ENCODE measurements around the gene AP1G2. TPM values are rescaled to one million over a fixed set of nuclear protein-coding genes. Genes with fewer than 3 reads are reported as not detected.

The AP1G2 gene
- polyA plus RNA-seq, 1 donor, result 166 TPM

DNA sequence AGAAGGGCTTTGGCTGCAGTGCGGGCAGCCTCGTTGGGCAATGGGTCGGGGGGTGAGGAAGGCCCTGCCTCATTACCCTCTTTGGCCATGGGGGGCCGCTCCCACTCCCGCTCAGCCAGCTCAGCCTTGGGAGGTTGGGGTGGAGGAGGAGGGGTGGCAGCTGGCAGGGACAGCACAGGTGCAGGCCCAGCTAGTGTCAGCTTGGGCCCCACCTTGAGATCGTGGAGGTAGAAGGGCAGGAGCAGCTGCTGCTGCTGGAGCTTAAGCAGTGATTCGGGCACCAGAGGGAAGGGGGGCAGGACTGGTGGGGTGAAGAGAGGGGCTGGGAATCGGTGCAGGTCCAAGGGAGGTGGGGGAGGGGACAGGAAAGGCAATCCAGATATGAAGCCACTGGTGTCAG lies 42.0 kb downstream of the AP1G2 start:
- no peaks in the 10 kb centered on the region for H3K9me3 ChIP-seq (ENCODE audit: control insufficient read depth, low read depth, low read length)
- H3K27me3 ChIP-seq (ENCODE audit: control insufficient read depth, insufficient read depth, low read length), result no peaks in the 10 kb centered on the region
- no peaks in the 10 kb centered on the region for H3K36me3 ChIP-seq (ENCODE audit: control insufficient read depth, insufficient read depth, low read length)
- no CpG with 5 or more reads among the region's 8 CpGs for WGBS (ENCODE audit: insufficient coverage, low lambda C conversion rate)
- DNase-seq, result no peak
- H3K4me1 ChIP-seq (ENCODE audit: control insufficient read depth, insufficient read depth, low read length), result no peaks in the 10 kb centered on the region
- H3K27ac ChIP-seq (ENCODE audit: low read length), result no peak overlapping the region
- H3K4me3 ChIP-seq (ENCODE audit: low read length), result no peak overlapping the region

DNA sequence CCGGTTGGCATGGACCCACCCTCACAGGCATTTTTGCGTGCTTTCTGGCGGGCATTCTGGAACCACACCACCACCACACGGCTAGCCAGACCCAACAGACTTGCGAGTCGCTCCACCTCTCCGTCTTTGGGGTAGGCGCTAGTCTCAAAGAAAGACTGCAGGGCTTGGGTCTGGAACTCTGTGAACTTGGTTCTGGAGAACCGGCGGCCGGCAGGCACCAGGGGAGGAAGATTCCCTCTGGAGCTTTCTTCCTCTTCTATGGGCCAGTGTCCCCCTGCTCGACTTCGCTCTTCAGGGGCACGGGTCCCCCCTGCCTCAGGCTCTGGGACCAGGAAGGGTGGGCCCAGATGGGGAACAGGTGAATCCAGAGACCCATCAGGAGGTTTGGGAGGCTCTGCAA lies 42.6 kb downstream of the AP1G2 start:
- Histone ChIP-seq H3K27me3 (ENCODE audit: control insufficient read depth, insufficient read depth, low read length) (no peaks in the 10 kb centered on the region), H3K27ac (ENCODE audit: low read length) (no peak overlapping the region), H3K4me3 (ENCODE audit: low read length) (no peak overlapping the region), H3K36me3 (ENCODE audit: control insufficient read depth, insufficient read depth, low read length) (no peaks in the 10 kb centered on the region), H3K4me1 (ENCODE audit: control insufficient read depth, insufficient read depth, low read length) (no peaks in the 10 kb centered on the region), H3K9me3 (ENCODE audit: control insufficient read depth, low read depth, low read length) (no peaks in the 10 kb centered on the region)
- DNase-seq, result no peak
- no CpG with 5 or more reads among the region's 14 CpGs for WGBS (ENCODE audit: insufficient coverage, low lambda C conversion rate)

DNA sequence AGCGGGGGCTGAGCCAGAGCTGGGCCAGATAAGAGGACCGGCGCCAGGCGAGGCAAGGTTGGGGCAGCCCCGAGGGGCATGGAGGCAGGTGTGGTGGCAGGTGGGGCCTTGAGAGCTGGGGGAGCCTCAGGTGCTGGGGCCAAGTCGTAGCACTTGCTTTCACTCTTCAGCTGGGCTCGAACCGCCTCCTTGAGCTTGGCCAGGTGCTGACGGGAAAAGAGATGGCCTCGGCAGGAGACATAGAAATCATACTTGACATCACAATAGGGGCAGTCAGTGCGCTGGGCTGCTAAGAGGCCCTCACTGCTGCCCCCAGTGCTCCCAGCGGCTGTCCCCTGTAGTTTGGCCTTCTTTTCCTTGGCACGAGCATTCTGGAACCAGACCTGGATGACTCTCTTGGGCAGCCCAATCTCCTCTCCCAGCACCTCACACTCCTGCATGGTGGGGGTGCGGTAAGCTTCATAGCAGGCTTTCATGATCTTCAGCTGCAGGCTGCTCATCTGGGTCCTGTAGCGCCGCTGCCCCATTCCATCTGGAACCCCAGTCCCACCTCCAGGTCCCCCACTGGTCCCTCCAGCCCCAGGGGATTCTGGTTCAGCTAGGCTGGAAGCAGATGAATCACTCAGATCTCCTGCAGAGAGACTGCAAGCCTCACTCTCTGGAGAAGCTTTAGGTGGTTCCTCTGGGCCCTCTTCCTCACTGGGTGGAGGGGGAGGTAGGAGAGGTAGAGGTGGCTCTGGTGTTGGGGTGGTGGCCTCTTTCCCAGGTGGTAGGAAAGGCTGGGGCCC lies 44.2 kb downstream of the AP1G2 start:
- no CpG with 5 or more reads among the region's 16 CpGs for WGBS (ENCODE audit: insufficient coverage, low lambda C conversion rate)
- DNase-seq, result no peak
- H3K9me3 ChIP-seq (ENCODE audit: control insufficient read depth, low read depth, low read length), result no peaks in the 10 kb centered on the region
- no peaks in the 10 kb centered on the region for H3K36me3 ChIP-seq (ENCODE audit: control insufficient read depth, insufficient read depth, low read length)
- H3K27ac ChIP-seq (ENCODE audit: low read length), result no peak overlapping the region
- H3K4me3 ChIP-seq (ENCODE audit: low read length), result no peak overlapping the region
- H3K4me1 ChIP-seq (ENCODE audit: control insufficient read depth, insufficient read depth, low read length), result no peaks in the 10 kb centered on the region
- H3K27me3 ChIP-seq (ENCODE audit: control insufficient read depth, insufficient read depth, low read length), result no peaks in the 10 kb centered on the region

DNA sequence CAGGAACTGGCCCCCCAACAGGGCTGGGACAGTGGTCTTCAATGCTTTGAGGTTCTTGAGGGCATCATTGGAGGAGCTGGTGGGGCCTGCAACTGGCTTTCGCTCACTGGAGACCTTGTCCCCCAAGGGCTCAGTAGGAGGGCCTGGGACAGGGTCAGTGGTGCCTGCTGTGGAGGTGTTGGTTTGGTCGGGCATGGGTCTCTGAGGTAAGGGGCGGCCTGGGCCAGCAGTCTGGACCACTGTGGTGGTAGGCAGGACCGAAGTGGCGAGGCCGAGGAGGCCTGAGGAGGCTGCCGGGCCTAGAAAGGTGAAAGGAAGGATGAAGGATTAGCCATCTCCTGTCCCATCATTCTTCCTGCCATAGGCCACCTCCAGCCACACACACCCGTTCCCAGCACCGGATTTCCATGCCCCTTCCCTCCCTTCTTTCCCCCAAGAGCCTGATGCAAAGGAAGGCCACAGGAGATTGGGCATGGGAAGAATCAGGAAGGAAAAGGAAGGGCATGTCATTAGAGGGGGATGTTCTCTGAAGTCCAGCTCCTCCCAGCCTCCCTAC lies 44.9 kb downstream of the AP1G2 start:
- WGBS (ENCODE audit: insufficient coverage, low lambda C conversion rate), result no CpG with 5 or more reads among the region's 9 CpGs
- H3K27me3 ChIP-seq (ENCODE audit: control insufficient read depth, insufficient read depth, low read length), result no peaks in the 10 kb centered on the region
- H3K27ac ChIP-seq (ENCODE audit: low read length), result no peak overlapping the region
- no peaks in the 10 kb centered on the region for H3K36me3 ChIP-seq (ENCODE audit: control insufficient read depth, insufficient read depth, low read length)
- H3K4me1 ChIP-seq (ENCODE audit: control insufficient read depth, insufficient read depth, low read length), result no peaks in the 10 kb centered on the region
- DNase-seq, result no peak
- H3K9me3 ChIP-seq (ENCODE audit: control insufficient read depth, low read depth, low read length), result no peaks in the 10 kb centered on the region
- no peak overlapping the region for H3K4me3 ChIP-seq (ENCODE audit: low read length)

DNA sequence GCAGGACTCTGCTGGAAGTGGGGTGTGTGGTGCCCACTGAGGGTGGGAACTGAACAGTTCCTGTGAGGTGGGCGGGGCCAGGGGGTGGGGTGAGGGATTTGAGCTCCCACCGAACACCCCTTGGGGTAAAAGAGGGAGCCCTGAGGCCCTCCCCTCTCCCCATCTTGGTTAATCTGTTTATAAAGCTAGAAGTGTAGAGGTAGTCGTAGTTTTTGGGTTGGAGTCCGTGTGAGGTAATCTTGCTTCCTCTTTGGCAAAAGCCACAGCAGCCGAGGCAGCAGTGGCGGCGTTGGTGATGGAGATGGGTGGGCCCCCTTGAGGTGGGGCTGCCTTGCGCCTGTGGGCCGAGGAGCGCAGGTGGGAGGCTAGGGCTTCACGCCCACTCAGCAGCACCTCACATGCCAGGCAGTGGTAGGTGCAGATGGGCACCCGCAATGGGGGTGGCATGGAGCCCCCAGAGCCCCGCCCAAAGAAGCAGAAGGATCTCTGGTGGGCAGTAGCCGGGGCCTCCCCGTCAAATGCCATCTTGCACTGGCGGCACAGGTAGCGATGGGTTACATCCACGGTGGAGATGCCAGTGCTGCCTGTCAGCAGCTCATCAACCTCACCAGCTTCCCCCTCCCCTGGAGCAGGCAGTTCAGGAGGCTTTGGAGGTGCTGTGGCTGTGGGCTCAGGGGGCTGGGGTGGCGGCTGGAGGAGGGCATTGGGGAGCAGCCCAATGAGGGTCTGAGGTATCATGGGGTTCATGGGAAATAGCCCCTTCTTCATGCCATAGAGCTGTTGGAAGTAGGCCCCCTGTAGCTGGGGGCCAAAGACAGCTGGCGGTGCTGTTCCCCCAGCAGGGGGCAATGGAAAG lies 45.6 kb downstream of the AP1G2 start:
- H3K36me3 ChIP-seq (ENCODE audit: control insufficient read depth, insufficient read depth, low read length), result no peaks in the 10 kb centered on the region
- H3K9me3 ChIP-seq (ENCODE audit: control insufficient read depth, low read depth, low read length), result no peaks in the 10 kb centered on the region
- H3K4me3 ChIP-seq (ENCODE audit: low read length), result no peak overlapping the region
- no peaks in the 10 kb centered on the region for H3K4me1 ChIP-seq (ENCODE audit: control insufficient read depth, insufficient read depth, low read length)
- H3K27ac ChIP-seq (ENCODE audit: low read length), result no peak overlapping the region
- H3K27me3 ChIP-seq (ENCODE audit: control insufficient read depth, insufficient read depth, low read length), result no peaks in the 10 kb centered on the region
- WGBS (ENCODE audit: insufficient coverage, low lambda C conversion rate), result no CpG with 5 or more reads among the region's 20 CpGs
- no peak for DNase-seq

DNA sequence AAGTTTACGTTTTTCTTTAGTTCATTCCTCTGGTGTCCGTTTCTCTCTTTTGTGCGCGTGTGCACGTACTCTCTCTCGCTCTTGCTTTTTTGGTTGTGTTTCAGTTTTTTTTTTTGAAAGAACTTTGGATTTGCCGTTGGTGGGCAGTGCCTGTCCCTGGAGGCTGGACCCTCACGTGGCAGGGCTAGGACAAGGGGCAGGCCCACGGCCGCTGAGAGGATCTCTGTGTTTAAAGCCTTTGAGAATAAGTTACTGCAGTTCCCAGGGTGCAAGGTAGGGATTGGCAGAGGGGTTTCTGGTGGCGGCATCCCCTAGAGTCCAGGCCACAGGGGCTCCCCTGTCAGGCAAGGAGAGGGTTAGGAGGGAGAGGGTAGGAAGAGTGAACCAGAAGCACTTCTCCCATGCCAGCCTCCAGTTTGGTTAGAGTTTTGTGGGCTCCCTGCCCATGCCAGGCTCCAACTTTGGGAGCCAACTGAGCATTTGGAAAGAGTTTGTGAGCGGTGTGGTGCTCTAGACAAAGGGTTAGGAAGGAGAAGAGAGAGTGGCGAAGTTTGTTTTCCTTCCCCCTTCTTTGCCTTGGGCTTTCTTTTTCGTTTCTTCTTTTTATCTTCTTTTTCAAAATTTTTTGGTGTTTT lies 46.6 kb downstream of the AP1G2 start:
- WGBS (ENCODE audit: insufficient coverage, low lambda C conversion rate), result 93% methylated on average over 4 of the region's 14 CpGs
- Histone ChIP-seq H3K4me1 (ENCODE audit: control insufficient read depth, insufficient read depth, low read length) (no peaks in the 10 kb centered on the region), H3K27me3 (ENCODE audit: control insufficient read depth, insufficient read depth, low read length) (no peaks in the 10 kb centered on the region), H3K4me3 (ENCODE audit: low read length) (no peak overlapping the region), H3K9me3 (ENCODE audit: control insufficient read depth, low read depth, low read length) (no peaks in the 10 kb centered on the region), H3K36me3 (ENCODE audit: control insufficient read depth, insufficient read depth, low read length) (no peaks in the 10 kb centered on the region), H3K27ac (ENCODE audit: low read length) (no peak overlapping the region)
- no peak for DNase-seq

DNA sequence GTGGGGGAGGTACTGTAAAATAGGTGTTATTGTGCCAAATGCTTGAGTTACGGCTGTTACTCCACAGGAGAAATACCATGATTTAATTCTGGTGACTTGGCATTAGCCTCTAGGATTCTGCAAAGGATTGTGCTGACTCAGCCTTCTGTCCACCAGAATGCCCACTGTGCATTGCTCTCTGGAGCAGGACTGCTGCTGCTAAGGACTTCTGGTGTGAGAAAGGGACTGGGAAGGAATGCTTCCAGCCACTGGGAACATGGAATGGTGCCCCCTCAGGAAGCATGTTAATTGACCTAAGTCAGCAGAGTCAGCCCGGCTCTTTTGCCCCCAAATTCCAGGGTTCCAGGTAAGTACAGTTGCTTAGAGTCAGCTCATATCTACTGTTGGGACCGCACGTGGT lies 48.9 kb downstream of the AP1G2 start:
- H3K27me3 ChIP-seq (ENCODE audit: control insufficient read depth, insufficient read depth, low read length), result no peaks in the 10 kb centered on the region
- no CpG with 5 or more reads among the region's 4 CpGs for WGBS (ENCODE audit: insufficient coverage, low lambda C conversion rate)
- no peaks in the 10 kb centered on the region for H3K9me3 ChIP-seq (ENCODE audit: control insufficient read depth, low read depth, low read length)
- H3K36me3 ChIP-seq (ENCODE audit: control insufficient read depth, insufficient read depth, low read length), result no peaks in the 10 kb centered on the region
- no peaks in the 10 kb centered on the region for H3K4me1 ChIP-seq (ENCODE audit: control insufficient read depth, insufficient read depth, low read length)
- H3K27ac ChIP-seq (ENCODE audit: low read length), result no peak overlapping the region
- no peak overlapping the region for H3K4me3 ChIP-seq (ENCODE audit: low read length)
- DNase-seq, result no peak

DNA sequence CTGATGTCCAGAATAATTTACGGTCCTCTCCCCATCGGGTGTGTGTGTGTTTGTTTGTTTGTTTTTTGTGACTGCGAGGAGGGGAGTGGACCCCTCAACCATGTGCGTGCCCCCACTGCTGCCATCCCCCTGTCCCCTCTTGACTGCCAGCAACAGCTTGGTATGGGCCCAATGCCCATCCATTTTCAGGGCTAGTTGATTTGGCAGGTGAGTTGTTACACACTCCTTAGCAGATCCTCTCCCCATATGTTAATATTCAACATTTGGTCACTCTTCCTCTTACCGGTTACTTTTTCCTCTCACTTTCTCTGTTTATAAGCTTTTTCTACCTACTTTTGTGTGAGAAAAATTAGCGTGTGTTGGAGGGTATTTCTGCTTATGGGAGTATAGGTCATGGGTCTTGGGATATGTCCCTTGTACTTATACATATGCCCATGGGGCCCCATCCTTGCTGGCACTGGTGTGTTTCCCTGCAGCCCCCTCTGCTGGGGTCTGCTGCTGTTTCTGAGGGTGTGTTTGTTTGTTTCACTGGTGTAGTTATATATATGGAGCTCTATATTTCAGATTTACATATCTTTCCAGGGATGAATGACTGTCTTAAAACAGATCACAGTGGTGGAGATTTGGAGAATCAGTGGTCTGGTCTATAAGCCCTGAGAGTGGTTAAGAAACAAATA lies 49.8 kb downstream of the AP1G2 start:
- H3K9me3 ChIP-seq (ENCODE audit: control insufficient read depth, low read depth, low read length), result no peaks in the 10 kb centered on the region
- H3K27ac ChIP-seq (ENCODE audit: low read length), result no peak overlapping the region
- no peaks in the 10 kb centered on the region for H3K4me1 ChIP-seq (ENCODE audit: control insufficient read depth, insufficient read depth, low read length)
- no peaks in the 10 kb centered on the region for H3K36me3 ChIP-seq (ENCODE audit: control insufficient read depth, insufficient read depth, low read length)
- WGBS (ENCODE audit: insufficient coverage, low lambda C conversion rate), result 72% methylated on average over 2 of the region's 6 CpGs
- no peak for DNase-seq
- no peaks in the 10 kb centered on the region for H3K27me3 ChIP-seq (ENCODE audit: control insufficient read depth, insufficient read depth, low read length)
- no peak overlapping the region for H3K4me3 ChIP-seq (ENCODE audit: low read length)

DNA sequence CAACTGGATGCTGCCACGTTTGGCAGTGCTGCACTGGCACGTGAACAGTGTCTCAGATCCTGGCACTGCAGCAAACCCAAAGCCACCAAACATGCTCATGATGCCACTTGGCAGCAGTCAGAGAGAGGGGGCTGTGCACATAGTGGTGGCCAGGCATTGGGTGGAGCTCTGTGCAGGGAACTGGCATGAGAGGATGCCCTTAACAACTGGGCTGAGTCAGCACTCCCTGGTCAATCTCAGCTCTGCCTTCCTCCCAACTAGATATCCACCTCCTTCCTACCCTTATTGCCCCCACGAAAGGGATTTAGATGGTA lies 53.0 kb downstream of the AP1G2 start:
- Histone ChIP-seq H3K36me3 (ENCODE audit: control insufficient read depth, insufficient read depth, low read length) (no peaks in the 10 kb centered on the region), H3K4me3 (ENCODE audit: low read length) (no peak overlapping the region), H3K27me3 (ENCODE audit: control insufficient read depth, insufficient read depth, low read length) (no peaks in the 10 kb centered on the region), H3K9me3 (ENCODE audit: control insufficient read depth, low read depth, low read length) (no peaks in the 10 kb centered on the region), H3K27ac (ENCODE audit: low read length) (no peak overlapping the region), H3K4me1 (ENCODE audit: control insufficient read depth, insufficient read depth, low read length) (no peaks in the 10 kb centered on the region)
- whole genome bisulfite sequencing (ENCODE audit: insufficient coverage, low lambda C conversion rate), result no CpG with 5 or more reads among the region's 3 CpGs
- DNase-seq, result no peak

All from large intestine (tissue), 3 donors.